ENCODE measurements around the gene CENPM.
A peak's percentile ranks its signal among the peaks of the same experiment; 100 is the strongest.

The CENPM gene, protein sequence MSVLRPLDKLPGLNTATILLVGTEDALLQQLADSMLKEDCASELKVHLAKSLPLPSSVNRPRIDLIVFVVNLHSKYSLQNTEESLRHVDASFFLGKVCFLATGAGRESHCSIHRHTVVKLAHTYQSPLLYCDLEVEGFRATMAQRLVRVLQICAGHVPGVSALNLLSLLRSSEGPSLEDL

DNA sequence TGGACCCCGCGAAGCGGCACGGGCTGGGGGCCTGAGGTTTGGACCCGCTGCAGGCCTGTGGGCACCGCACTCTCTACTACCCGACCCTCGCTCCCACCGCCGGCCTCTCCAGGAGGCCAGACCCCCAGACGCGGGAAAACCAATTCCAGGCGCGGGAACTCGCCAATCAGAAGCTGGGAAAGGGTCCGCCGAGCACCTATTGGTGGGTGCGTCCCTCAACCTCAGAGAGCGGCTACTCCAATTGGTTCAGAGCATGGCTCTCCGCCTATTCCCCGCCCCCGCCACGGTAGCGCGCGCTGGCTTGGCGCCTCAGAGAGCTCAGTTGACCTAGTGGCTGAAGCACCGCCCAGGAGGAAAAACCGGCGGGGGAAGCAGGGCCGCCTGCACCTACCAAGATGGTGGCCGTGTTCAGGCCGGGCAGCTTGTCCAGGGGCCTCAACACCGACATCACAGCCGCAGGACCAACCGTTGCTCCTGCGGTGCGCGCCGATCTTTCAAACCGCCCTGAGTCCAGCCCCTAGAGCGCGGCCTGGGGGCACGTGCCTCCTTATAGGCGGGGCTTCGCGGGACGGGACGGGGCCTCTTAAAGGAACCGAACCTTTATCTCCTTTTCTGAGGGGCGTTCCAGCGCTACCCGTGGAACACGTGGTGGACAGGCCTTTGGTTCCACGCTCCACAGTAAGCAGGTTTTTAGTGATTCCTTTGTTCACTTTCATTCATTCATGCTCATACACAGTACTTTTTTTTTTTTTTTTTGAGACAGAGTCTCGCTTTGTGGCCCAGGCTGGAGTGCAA is at the start of gene CENPM:
Gene CENPM, minus strand, starts transcription at position 524 of the 795 bp plus-strand sequence. Its CDS starts 76 bp downstream, at position 448.
- DNase-seq = peak; percentile 86 to 88

DNA sequence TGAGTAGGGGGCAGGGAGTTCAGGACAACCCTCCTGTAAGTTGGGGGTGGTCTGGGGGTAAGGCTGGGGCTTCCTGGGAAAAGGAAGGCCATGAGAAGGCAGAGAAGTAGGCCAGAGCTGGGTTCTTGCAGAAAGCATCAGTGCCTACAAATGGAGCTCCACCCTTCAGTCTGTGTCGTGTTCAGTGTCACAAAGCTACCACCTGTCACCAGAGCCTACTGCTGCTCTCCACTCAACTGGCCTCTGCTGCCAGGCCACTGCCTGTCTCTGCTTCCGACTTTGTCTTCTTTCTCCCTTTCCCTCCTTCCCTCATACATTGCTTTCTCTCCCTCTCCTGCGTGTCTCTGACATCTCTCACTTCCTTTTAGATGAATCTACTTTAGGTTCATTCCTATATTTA is 48.3 kb upstream of the CENPM start:
- no peak for DNase-seq

DNA sequence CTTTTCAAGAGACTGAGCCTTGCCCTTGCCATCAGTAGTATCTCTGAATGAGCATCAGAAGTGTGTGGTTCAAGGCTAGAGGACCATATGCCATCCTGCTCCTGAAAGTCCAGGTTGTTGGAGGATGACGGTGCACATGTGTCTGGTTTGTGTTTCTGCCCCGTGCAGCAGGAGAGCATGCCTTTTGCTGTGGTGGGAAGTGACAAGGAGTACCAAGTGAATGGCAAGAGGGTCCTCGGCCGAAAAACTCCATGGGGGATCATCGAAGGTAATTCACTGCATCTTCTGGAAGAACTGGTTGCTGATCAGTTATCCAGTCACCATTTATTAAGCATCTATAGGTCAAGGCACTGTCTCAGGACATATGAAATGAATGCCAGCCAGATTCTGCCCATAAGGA is 45.5 kb upstream of the CENPM start:
- DNase-seq = no peak

DNA sequence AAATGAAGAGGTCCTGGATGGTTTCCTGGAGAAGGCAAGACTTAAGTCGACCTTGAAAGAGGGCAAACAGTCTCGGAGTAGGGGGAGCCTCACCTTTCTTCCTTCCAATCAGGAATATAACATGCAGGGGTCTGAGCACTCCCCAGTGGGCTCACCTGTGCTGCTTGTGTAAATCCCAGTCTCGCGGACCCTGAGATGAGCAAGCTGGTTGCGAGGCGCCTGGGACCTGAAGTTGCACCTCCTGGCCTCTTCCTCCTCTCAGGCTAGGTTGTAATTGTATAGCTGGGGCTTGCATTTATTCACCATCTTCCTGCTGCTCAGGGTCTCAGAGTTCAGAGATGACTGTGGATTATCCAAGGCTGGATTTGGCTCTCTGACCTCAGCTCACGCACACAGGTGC is 44.2 kb upstream of the CENPM start:
- no peak for DNase-seq

DNA sequence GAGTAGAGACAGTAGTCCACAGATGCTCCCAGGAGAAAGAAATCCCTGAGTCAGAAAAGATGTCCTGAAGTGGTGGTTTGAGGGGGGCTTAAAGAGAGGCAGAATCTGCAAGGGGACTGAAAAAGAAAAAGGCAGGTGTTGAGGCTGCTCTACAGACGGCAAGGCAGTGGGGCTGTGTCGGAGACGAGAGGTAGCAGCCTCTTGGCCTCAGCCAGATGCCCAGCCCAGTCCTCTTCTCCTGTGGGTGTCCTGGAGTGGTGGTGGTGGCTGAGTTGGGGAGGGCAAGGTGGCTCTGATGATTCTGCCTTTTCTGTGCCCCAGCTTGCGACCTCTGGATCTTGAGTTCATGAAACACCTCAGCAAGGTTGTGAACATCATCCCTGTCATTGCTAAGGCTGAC is 42.3 kb upstream of the CENPM start:
- no peak for DNase-seq

DNA sequence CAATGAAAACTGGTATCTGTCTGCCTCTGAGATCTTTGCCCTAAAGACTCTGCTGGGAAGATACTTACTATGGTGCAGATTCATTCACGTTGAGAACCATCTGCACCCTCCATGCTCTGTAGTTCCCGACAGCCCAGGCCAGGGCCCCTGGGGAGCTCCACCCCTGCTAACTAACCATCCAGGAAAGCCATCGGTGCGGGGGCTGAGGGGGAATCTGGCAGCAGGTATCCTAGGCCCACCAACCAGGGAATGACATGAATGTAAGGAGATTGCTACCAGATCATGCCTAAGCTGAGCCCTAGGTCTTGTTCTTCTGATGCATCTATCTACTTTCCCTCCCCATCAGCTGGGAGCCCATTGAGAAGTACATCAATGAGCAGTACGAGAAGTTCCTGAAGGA is 40.3 kb upstream of the CENPM start:
- DNase-seq = no peak

DNA sequence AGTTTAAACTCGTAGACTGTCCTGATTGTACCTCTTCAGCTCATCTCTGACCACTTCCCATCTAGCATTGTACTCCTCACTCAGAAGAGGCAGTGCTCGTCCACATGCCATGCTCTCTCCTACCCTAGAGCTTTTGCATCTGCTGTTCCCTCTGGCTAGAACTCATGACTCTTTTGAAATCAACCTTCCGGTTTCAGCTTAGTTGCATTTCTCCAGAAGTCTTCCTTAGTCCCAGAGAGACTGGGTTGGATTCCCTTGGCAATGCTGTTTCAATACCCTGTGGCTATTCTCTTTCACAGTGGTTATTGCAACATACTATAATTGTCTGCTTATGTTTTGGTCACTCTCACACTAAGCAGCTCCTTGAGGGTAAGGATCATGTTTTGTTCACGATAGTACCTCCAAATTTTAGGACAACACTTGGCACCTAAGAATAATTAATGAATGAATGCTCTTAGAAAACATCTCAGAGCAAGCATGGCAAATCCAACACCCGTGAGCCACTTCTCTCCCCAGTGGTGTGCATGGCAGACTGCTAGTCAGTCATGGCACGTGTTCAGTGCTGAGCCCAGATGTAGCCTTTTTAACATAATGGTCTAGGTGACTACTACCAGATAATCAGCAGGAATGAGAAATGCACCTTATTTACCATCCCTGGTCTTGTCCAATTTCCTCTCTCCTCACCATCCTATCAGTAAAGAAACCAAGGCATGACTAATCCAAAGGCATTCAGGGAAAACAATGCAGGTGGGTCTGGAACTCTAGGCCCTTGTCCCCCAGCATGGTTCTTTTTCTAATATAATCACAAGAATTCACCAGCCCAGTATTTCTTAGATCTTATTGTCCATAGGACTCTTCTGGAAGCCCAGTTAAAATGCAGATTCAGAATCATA is 36.8 kb upstream of the CENPM start:
- no peak for DNase-seq

DNA sequence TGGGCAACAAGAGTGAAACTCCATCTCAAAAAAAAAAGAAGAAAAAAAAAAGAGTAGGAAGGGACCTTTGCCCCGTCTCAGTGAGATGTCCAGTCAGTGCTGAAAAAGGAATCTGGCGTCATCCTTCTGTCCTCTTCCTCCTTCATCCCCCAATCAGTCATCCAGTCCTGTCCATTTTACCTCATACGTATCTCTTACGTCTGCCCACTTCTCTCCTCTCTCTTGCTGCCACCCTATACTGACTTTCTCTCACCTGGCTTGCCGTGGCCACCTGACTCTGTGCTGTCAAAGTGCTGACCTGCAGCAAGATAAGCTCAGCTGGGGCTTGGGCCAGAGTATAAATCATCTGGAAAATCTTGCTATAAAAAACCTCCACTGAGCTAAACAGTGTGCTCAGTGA is 35.9 kb upstream of the CENPM start:
- no peak for DNase-seq

DNA sequence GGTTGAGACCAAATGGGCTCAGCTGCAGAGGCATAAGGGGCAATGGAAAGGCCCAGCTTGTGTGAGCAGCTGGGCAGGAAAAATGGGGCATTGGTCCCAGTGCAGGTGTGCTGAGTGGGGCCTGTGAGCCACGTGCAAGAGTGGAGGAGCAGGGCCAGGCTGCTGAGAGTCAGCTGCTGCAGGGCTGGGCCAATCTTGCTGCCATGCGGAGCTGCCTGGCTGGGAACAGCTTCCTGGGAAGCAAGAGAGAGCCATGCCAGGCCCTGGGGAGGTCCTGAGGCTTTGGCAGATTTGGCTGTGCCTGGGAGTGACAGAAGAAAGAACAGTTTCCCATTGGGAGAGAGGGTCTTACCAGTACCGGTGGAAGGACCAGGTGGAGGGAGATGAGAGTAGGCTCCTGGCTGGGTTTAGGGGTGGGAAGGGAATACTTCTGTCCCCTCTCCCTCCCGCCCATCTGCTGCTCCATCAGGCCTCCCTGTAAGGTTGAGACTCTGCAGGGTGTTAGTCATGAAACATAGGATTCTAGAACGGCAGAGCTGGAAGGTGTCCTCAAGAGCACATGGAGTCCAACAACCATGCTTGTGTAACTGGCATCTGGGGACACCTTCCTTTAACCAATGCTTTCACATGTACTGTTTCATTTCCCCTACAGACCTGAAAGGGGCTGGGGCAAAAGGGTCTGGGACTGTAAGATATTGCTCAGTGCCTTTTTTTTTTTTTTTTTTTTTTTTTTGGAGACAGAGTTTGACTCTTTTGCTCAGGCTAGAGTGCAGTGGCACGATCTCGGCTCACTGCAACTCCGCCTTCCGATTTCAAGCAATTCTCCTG is 32.7 kb upstream of the CENPM start:
- no peak for DNase-seq

DNA sequence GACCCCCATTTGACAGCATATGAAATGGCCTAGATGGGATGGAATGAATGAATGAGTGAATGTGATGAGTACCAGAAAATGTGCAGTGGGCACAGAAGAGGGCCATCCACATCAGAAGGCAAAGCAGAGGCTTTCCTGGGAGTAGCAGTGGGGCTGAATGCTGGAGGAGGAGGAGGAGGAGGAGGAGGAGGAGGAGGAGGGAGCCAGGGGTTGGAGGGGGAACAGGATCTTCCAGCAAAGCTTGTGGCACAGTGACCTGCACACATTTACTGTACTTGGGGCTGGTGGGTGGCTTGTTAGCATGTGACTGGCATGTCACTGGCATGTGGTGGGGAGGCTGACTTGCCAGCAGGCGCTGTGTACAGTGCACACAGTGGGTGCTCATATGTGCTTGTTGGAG is 31.8 kb upstream of the CENPM start:
- no peak for DNase-seq

DNA sequence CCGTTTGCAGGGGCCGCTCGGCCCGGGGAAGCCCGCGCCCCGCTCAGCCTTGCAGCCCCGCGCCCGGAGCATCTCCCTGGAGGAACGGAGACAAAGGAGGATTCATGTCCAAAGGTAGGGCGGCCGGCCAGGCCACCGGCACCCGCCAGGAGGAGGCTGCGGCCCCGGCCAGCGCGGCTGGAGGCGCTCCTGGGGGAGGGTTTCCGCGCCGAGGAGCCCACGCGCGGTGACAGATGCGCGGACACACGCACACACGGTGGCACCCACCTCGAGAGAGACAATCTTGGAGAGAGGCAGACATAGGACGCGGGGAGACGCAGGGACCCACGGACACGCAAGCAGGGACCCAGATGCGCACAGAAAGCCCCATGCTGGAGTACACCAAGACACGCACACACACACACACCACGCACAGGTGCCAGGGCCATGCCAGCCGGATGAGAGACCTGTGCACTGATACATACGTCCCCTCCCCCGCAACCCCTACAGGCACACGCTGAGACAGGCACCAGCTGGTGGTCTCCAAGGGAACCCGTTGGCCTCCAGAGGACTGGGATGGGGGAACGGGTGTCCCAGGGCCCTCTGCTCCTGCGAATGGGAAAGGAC is 30.1 kb upstream of the CENPM start:
- DNase-seq = peak; percentile 12 to 17

DNA sequence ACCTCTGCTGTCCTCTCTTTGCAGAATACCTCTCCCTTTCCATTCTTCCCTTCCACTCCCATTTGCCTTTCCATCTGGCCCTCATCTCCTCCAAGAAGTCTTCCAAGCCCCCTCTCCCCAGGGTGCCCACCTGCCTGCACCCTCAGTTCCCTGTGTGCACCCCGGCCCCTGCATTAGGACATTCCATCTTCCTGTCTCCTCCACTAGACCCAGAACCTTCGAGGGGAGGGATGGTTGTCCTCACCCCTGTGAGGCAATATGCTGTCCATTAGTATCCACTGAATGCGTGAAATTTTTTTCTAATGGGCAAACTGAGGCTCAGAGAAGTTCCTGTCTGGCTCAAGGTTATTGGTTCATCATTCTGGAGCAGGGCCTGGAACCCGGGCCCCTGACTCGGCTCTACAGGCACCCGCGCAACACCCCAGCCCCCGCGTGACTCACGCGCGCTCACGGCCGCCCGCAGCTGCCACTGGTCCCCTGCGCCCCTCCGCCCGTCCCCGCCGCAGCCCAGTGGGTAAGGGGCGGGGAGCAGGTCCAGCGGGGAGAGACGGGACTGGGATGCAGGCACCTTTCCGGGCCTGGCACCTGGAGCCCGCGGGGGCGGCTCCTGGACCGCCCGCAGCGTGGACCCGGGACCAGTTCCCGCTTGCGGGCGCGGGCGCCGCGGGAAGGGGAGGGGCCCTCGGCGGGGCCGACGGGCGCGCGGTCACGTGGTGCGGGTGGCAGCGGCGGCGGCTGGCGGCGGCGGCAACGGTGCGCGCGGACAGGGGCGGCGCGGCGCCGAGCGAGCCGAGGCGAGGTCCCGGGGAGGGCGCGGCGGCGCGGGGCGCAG is 29.3 kb upstream of the CENPM start:
- DNase-seq = peak; percentile 34 to 39

DNA sequence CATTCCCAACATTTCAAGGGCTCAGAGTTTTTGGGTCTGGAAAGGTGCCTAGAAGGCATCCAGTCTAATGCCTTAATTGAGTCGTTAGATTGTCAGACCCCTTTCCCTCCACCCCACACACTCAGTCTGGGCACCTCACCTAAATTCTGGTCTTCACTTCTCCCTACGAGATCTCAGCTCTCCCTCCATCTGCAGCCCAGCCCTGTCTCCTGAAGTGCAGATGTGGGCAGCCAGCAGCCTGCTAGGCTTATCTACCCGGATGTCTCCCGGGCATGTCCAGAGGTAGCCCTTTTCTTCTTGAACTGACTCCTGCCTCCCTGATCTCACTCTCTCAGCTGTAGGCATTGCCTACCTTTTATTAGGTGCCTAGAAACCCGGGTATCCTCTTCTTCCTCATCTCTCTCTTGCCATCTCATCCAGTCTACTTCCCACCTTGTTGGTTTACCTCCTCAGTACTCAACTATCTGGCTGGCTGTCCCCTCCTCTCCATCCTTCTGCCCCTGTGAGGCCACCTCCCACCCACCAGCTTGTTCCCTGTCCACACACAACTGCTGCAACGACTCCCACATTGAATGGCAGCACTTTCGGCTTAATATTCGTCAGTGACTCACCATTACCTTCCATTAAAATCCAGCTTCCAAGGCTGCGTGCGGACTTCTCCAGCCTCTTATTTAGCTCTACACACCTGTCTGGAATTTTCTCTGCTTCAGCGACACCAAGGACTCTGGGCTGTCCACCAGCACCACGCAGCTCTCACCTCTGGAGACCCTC is 28.5 kb upstream of the CENPM start:
- no peak for DNase-seq

DNA sequence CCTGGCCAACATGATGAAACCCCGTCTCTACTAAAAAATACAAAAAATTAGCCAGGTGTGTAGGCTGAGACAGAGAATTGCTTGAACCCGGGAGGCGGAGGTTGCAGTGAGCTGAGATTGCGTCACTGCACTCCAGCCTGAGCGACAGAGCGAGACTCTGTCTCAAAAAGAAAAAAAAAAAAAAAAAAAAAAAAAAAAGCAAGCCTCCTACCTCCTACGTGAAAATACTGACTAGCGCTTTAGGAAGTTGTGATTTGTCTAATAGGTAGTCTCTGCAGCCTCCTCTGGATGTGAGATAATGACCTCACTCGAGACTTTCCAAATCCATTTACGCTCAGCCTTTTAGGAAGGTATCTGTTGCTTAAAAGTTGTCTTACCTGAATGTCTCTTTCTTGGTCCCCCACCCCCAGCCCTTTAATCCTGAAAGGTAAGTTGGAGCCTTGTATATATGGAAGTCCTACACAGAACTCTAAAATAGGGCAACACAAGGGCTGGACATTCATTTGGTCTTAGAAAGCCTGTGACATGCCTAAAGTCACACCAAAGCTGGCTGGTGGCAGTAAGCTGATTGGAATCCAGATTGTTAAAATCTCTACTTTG is 27.8 kb upstream of the CENPM start:
- DNase-seq = no peak

DNA sequence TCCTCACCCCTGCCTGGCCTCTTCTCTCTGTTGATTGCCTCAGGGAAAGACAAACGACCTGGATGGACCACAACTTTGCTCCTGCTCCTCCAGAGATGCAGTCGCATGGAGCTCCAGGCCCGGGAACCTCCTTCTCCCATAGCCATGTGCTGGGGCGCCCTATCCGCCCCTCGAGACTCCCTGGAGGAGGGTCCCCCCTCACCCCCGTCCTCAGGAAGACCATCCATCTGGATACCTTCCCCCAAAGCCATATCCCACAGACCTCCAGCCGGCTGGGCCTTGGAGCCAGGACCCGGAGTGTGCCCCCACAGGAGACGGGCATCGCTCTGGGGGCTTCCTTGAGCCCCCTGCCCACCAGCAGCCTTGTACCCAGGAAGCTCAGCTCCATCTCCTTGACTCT is 24.5 kb upstream of the CENPM start:
- no peak for DNase-seq

DNA sequence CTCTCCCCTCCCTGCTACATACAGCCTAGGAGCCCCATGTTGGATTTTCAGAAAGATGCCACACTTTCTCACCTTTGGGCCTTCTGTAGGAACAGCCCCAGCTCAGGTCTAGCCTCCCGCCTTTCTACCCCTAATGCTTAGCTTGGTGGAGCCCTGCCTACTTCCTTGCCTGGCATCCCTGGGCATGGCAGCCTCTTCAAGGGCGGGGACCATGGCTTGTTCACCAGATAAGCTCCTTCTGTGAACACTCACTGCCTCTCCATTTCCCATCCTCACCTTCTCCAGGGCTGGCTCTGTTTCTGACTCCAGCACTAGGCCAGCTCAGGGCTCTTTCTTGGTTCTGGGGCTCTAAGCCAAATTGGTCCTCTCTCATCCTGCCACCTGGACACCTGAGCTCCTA is 23.6 kb upstream of the CENPM start:
- DNase-seq = no peak

DNA sequence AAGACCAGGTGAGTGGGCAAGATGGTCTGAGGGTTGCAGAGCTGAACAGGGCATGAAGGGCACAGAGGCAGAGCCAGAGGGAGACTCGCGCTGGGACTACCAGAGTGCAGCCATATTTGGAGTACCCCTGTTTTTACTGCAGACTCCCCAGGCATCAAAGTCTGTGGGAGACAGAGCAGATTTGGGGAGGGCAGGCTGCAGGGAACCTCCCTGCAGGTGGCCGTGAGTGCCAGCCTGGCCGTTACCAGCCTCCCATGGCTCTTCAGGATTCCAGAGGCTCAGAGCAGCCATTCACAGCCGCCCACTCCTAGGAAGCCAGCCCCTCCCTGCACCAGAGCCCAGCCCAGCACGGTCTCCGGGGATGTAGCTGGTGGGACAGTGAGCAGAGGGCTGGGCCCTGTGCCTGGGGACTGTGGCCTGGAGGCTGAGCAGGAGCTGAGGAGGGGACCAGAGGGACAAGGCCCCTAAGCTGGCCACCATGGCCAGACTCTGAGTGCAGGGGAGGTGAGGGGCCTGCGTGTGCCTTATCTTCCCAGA is 22.2 kb upstream of the CENPM start, which contains the start of gene SEPTIN3:
Gene SEPTIN3, plus strand, starts transcription at position 334 of the 537 bp plus-strand sequence. CDS start 2,050 bp downstream, outside the sequence.
- no peak for DNase-seq

DNA sequence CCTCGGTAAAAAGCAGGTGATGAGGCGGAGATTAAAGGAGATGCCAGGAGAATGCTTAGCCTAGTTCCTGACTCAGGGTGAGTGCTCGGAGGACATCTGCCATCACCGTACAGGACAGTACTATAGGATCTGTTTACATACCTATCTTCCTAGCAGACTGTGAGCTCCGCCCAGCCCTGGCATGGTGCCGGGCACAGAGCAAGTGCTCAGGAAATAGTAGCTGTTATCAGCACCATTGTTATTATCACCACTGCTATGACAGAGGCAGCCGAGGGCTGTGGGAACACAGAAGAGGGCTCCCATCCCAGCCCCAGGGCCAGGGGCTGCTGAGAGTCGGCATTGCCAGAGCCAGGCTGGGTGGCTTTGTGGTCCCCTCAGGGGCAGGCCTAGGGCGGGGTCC is 21.6 kb upstream of the CENPM start:
- DNase-seq = no peak

DNA sequence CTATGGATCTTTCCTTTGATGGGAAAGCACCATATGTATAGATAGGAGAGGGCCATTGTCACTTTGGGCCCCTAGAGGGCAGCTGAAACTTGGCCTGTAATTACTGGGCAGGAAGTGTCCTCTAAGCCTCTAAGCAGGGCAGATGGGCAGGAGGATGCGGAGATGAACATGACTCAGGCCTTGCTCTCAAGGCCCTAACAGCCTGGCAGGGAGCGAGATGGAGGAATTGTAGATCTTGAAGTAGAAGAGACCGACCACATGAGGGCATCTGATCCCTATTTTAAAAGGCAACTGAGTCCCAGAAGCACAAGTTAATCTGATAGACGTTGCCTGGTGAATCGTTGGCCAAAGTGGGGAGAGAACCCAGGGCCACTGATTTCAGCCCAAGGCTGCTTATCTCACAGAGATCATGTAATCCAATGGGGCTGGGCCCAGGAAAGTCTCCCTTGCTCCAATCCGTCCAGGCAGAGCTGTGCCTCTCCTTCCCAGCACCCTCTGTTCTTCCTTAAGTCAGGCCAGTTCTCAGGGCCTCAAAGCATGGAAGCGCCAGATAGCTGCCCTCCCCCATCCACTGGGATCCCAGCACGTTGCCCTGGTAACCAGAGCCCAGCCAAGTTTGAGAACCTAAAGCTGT is 19.8 kb upstream of the CENPM start:
- DNase-seq = peak; percentile 31 to 43
